ENCODE data around the gene EIF2B1. TPM values are rescaled to one million over a fixed set of nuclear protein-coding genes. Genes with fewer than 3 reads are reported as not detected.

The EIF2B1 gene
- total RNA-seq, 1 experiment from 2014 or later: 59.8 TPM

GRCh38 chr12:123645380-123645779 is 11.9 kb upstream of the EIF2B1 start:
- Histone ChIP-seq H4K8ac (replicated peaks; ENCODE audit: insufficient read length, low read depth, low read length) (no peak overlapping the region), H2BK5ac (ENCODE audit: insufficient read length, low read length) (no peak overlapping the region), H4K91ac (ENCODE audit: insufficient read length, low read depth, low read length) (no peak overlapping the region), H3K4me2 (ENCODE audit: insufficient read depth, insufficient read length, low read length) (no peak overlapping the region), H2BK20ac (ENCODE audit: low read depth, low read length, poor library complexity, severe bottlenecking) (no peak overlapping the region), H3K4me1 (ENCODE audit: insufficient read depth, low read length) (no peaks in the 10 kb centered on the region), H3K4ac (ENCODE audit: low read depth, low read length) (no peak overlapping the region), H3K23me2 (ENCODE audit: insufficient read length, low read depth, low read length, poor library complexity, severe bottlenecking) (no peaks in the 10 kb centered on the region), H3K56ac (ENCODE audit: insufficient read length, low read depth, low read length) (no peak overlapping the region), H3K14ac (ENCODE audit: insufficient read depth, low read length) (no peak overlapping the region), H3K27me3 (ENCODE audit: insufficient read depth, low read length) (no peaks in the 10 kb centered on the region), H4K20me1 (ENCODE audit: control insufficient read depth, insufficient read depth, insufficient read length) (no peaks in the 10 kb centered on the region), H3K27ac (ENCODE audit: insufficient read length, low read depth, low read length) (no peak overlapping the region), H3K9ac (ENCODE audit: extremely low read depth, insufficient read length, low read length) (no peak overlapping the region), H2BK15ac (ENCODE audit: low read depth, low read length) (no peak overlapping the region), H4K5ac (ENCODE audit: insufficient read length, low read depth, low read length) (no peak overlapping the region), H3K9me3 (ENCODE audit: control insufficient read depth, low read depth, low read length) (no peaks in the 10 kb centered on the region), H2AK5ac (ENCODE audit: insufficient read length, low read length) (no peak overlapping the region), H3T11ph (ENCODE audit: low read length) (no peak overlapping the region), H3K18ac (ENCODE audit: insufficient read length, low read depth, low read length) (no peak overlapping the region), H2AFZ (ENCODE audit: low read length) (no peak overlapping the region), H2BK120ac (ENCODE audit: low read depth, low read length, poor library complexity, severe bottlenecking) (no peak overlapping the region), H3K23ac (ENCODE audit: insufficient read length, low read depth, low read length) (no peak overlapping the region), H3K79me2 (ENCODE audit: insufficient read depth, low read length) (no peaks in the 10 kb centered on the region), H2BK12ac (ENCODE audit: insufficient read length, low read depth, low read length) (no peak overlapping the region), H3K79me1 (ENCODE audit: insufficient read depth, low read depth, low read length, poor library complexity, severe bottlenecking) (no peaks in the 10 kb centered on the region)
- Mint-ChIP-seq H3K36me3 (ENCODE audit: insufficient read depth in 1 of 3, low read depth in 3 of 3) (peaks cover 8 to 46% (median 37%) of the 10 kb centered on the region in 3 experiments; a peak in 5 of 7 replicates), H3K27me3 (ENCODE audit: low read depth) (no peaks in the 10 kb centered on the region), H3K4me3 (no peak overlapping the region), H3K4me1 (no peaks in the 10 kb centered on the region), H3K27ac (no peak overlapping the region), H3K9me3 (no peaks in the 10 kb centered on the region)
- no CpG with 5 or more reads among the region's 3 CpGs for WGBS (ENCODE audit: extremely low coverage, insufficient read length, low lambda C conversion rate)
- TF ChIP-seq, protein P1, sequence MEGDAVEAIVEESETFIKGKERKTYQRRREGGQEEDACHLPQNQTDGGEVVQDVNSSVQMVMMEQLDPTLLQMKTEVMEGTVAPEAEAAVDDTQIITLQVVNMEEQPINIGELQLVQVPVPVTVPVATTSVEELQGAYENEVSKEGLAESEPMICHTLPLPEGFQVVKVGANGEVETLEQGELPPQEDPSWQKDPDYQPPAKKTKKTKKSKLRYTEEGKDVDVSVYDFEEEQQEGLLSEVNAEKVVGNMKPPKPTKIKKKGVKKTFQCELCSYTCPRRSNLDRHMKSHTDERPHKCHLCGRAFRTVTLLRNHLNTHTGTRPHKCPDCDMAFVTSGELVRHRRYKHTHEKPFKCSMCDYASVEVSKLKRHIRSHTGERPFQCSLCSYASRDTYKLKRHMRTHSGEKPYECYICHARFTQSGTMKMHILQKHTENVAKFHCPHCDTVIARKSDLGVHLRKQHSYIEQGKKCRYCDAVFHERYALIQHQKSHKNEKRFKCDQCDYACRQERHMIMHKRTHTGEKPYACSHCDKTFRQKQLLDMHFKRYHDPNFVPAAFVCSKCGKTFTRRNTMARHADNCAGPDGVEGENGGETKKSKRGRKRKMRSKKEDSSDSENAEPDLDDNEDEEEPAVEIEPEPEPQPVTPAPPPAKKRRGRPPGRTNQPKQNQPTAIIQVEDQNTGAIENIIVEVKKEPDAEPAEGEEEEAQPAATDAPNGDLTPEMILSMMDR (conservative IDR thresholded peaks at IDR 0.05): no peak
- DNase-seq: no peak
